HEK293T (cell line): ENCODE results near the gene POLR1G.

Experiments
- ARNT ChIP-seq: fragments of 450-650 bp; IDR thresholded peaks from 2 replicates; pipeline ENCODE4 v1.6.1; 2017; ENCODE audit warnings: mild to moderate bottlenecking
- BHLHE40 ChIP-seq: fragments of 450-650 bp; IDR thresholded peaks from 2 replicates; pipeline ENCODE4 v1.6.1; 2016; ENCODE audit warnings: mild to moderate bottlenecking, moderate library complexity, borderline replicate concordance
- L3MBTL2 ChIP-seq: fragments of 450-650 bp; conservative IDR thresholded peaks from 2 replicates; pipeline ENCODE4 v1.6.1; 2016; ENCODE audit warnings: mild to moderate bottlenecking
- PKNOX1 ChIP-seq: fragments of 450-650 bp; IDR thresholded peaks from 2 replicates; pipeline ENCODE4 v1.6.1; 2016
- SP1 ChIP-seq: fragments of 450-650 bp; IDR thresholded peaks from 2 replicates; pipeline ENCODE4 v1.6.1; 2017
- TARDBP ChIP-seq: fragments of 450-650 bp; IDR thresholded peaks from 2 replicates; pipeline ENCODE4 v1.6.1; 2016

GRCh38 chr19:45423589-45424190, 17.2 kb downstream of the POLR1G start, which contains the start of gene ERCC1:
- no peak for TF ChIP-seq SP1
- no peak for TF ChIP-seq TARDBP
- TF ChIP-seq BHLHE40 = no peak
- TF ChIP-seq ARNT = no peak
- peak; percentile 97 for TF ChIP-seq PKNOX1
- peak; percentile 78 for TF ChIP-seq L3MBTL2
